HEK293 (cell line): ENCODE measurements around the gene NEUROD4.

Experiments
- CTCF ChIA-PET: fragments of 350-600 bp; formaldehyde crosslinking; extraction: SDS; loops from one replicate; lab custom pipeline; 2021; ENCODE audit warnings: antibody characterized with exemption; lab: Yijun Ruan, JAX
- POLR2A ChIA-PET: fragments of 300-600 bp; formaldehyde crosslinking; extraction: SDS; loops from one replicate; lab custom pipeline; 2020; ENCODE audit warnings: antibody characterized with exemption, inconsistent platforms; lab: Yijun Ruan, JAX
- H3K27ac ChIP-seq: fragments of 200-500 bp; sonication (Bioruptor generic); 2 replicates; pipeline ENCODE4 v1.5.1; 2014; ENCODE audit warnings: low read depth, low read length, control low read depth, inconsistent platforms; ENCODE audit errors: extremely low read depth
- H3K36me3 ChIP-seq, 2 experiments: fragments of 200-500 bp in 1 of 2; sonication (Bioruptor generic) in 1 of 2; 1 replicate in 1 of 2; 2 replicates in 1 of 2; pipeline ENCODE4 v1.5.1; 2014 to 2017; ENCODE audit warnings: inconsistent platforms in 2 of 2, low read length in 2 of 2; ENCODE audit not compliant: control insufficient read depth in 2 of 2, insufficient read depth in 1 of 2
- H3K4me1 ChIP-seq: fragments of 200-500 bp; sonication (Bioruptor generic); 2 replicates; pipeline ENCODE4 v1.5.1; 2014; ENCODE audit warnings: mild to moderate bottlenecking, low read length, inconsistent platforms; ENCODE audit not compliant: control insufficient read depth, insufficient read depth
- H3K4me3 ChIP-seq: 2 replicates; pipeline ENCODE4 v1.5.1; 2011; ENCODE audit warnings: low read depth, mild to moderate bottlenecking, control low read depth, low read length, moderate library complexity
- H3K9me3 ChIP-seq: fragments of 200-500 bp; sonication (Bioruptor generic); 2 replicates; pipeline ENCODE4 v1.5.1; 2014; ENCODE audit warnings: low read depth, low read length, inconsistent platforms; ENCODE audit not compliant: control insufficient read depth, insufficient read depth
- EGR2 ChIP-seq: fragments of 450-650 bp; formaldehyde crosslinking; IDR thresholded peaks from 2 replicates; pipeline ENCODE4 v1.5.1; 2016; ENCODE audit warnings: low read depth, missing biosample characterization, missing genetic modification characterization
- ELK4 ChIP-seq: IDR thresholded peaks from 2 replicates; pipeline ENCODE4 v1.6.1; 2011; ENCODE audit warnings: mild to moderate bottlenecking, low read depth, low read length, borderline replicate concordance
- HOXD13 ChIP-seq: sonication (generic); formaldehyde crosslinking; IDR thresholded peaks from 2 replicates; pipeline ENCODE4 v1.8.0; 2022; ENCODE audit warnings: missing genetic modification reagents, borderline replicate concordance
- INSM2 ChIP-seq: fragments of 450-650 bp; formaldehyde crosslinking; IDR thresholded peaks from 2 replicates; pipeline ENCODE4 v1.5.1; 2016; ENCODE audit warnings: missing biosample characterization, missing genetic modification characterization
- WT1 ChIP-seq: fragments of 450-650 bp; formaldehyde crosslinking; IDR thresholded peaks from 2 replicates; pipeline ENCODE4 v1.5.1; 2016; ENCODE audit warnings: missing biosample characterization, missing genetic modification characterization
- YY2 ChIP-seq: fragments of 450-650 bp; formaldehyde crosslinking; IDR thresholded peaks from 2 replicates; pipeline ENCODE4 v1.5.1; 2016; ENCODE audit warnings: missing biosample characterization, missing genetic modification characterization
- ZBTB17 ChIP-seq: fragments of 450-650 bp; formaldehyde crosslinking; IDR thresholded peaks from 2 replicates; pipeline ENCODE4 v1.5.1; 2016; ENCODE audit warnings: missing biosample characterization, missing genetic modification characterization
- ZFP69B ChIP-seq: fragments of 450-650 bp; formaldehyde crosslinking; IDR thresholded peaks from 2 replicates; pipeline ENCODE4 v1.5.1; 2016; ENCODE audit warnings: missing biosample characterization, missing genetic modification characterization
- ZNF10 ChIP-seq: fragments of 450-650 bp; formaldehyde crosslinking; IDR thresholded peaks from 2 replicates; pipeline ENCODE4 v1.5.1; 2017; ENCODE audit warnings: missing biosample characterization, missing genetic modification characterization
- ZNF148 ChIP-seq: fragments of 450-650 bp; formaldehyde crosslinking; IDR thresholded peaks from 2 replicates; pipeline ENCODE4 v1.5.0; 2017; ENCODE audit warnings: missing biosample characterization, missing genetic modification characterization, borderline replicate concordance
- ZNF239 ChIP-seq: fragments of 450-650 bp; formaldehyde crosslinking; IDR thresholded peaks from 2 replicates; pipeline ENCODE4 v1.5.1; 2016; ENCODE audit warnings: missing biosample characterization, missing genetic modification characterization
- ZNF248 ChIP-seq: fragments of 450-650 bp; formaldehyde crosslinking; IDR thresholded peaks from 2 replicates; pipeline ENCODE4 v1.5.1; 2017; ENCODE audit warnings: missing biosample characterization, missing genetic modification characterization
- ZNF324 ChIP-seq: fragments of 450-650 bp; formaldehyde crosslinking; IDR thresholded peaks from 2 replicates; pipeline ENCODE4 v1.5.1; 2016; ENCODE audit warnings: missing biosample characterization, missing genetic modification characterization
- ZNF394 ChIP-seq: fragments of 450-650 bp; formaldehyde crosslinking; IDR thresholded peaks from 2 replicates; pipeline ENCODE4 v1.5.1; 2016; ENCODE audit warnings: missing biosample characterization, missing genetic modification characterization, mild to moderate bottlenecking, moderate library complexity, borderline replicate concordance
- ZNF398 ChIP-seq: fragments of 450-650 bp; formaldehyde crosslinking; IDR thresholded peaks from 2 replicates; pipeline ENCODE4 v1.5.1; 2017; ENCODE audit warnings: missing biosample characterization, missing genetic modification characterization
- ZNF488 ChIP-seq: fragments of 450-650 bp; formaldehyde crosslinking; IDR thresholded peaks from 2 replicates; pipeline ENCODE4 v1.5.1; 2016; ENCODE audit warnings: missing biosample characterization, missing genetic modification characterization
- ZNF513 ChIP-seq: fragments of 450-650 bp; IDR thresholded peaks from 2 replicates; pipeline ENCODE4 v1.5.1; 2018; ENCODE audit warnings: missing biosample characterization, missing genetic modification characterization
- ZNF521 ChIP-seq: fragments of 450-650 bp; formaldehyde crosslinking; IDR thresholded peaks from 2 replicates; pipeline ENCODE4 v1.5.1; 2017; ENCODE audit warnings: missing biosample characterization, mild to moderate bottlenecking, missing genetic modification characterization
- ZNF530 ChIP-seq: fragments of 450-650 bp; formaldehyde crosslinking; IDR thresholded peaks from 2 replicates; pipeline ENCODE4 v1.5.1; 2016; ENCODE audit warnings: low read depth, missing biosample characterization, missing genetic modification characterization
- ZNF558 ChIP-seq: fragments of 450-650 bp; formaldehyde crosslinking; IDR thresholded peaks from 2 replicates; pipeline ENCODE4 v1.5.1; 2016; ENCODE audit warnings: missing biosample characterization, missing genetic modification characterization
- ZNF580 ChIP-seq: fragments of 450-650 bp; formaldehyde crosslinking; IDR thresholded peaks from 2 replicates; pipeline ENCODE4 v1.5.1; 2016; ENCODE audit warnings: missing biosample characterization, missing genetic modification characterization
- ZNF585B ChIP-seq: fragments of 450-650 bp; formaldehyde crosslinking; IDR thresholded peaks from 2 replicates; pipeline ENCODE4 v1.5.1; 2016; ENCODE audit warnings: missing biosample characterization, missing genetic modification characterization
- ZNF621 ChIP-seq: fragments of 450-650 bp; formaldehyde crosslinking; IDR thresholded peaks from 2 replicates; pipeline ENCODE4 v1.5.1; 2017; ENCODE audit warnings: missing biosample characterization, missing genetic modification characterization
- ZNF654 ChIP-seq: fragments of 450-650 bp; formaldehyde crosslinking; IDR thresholded peaks from 2 replicates; pipeline ENCODE4 v1.5.1; 2016; ENCODE audit warnings: low read depth, missing biosample characterization, missing genetic modification characterization
- ZNF664 ChIP-seq: fragments of 450-650 bp; formaldehyde crosslinking; IDR thresholded peaks from 2 replicates; pipeline ENCODE4 v1.5.1; 2016; ENCODE audit warnings: missing biosample characterization, missing genetic modification characterization
- ZSCAN30 ChIP-seq: fragments of 450-650 bp; IDR thresholded peaks from 2 replicates; pipeline ENCODE4 v1.5.1; 2018; ENCODE audit warnings: missing biosample characterization, mild to moderate bottlenecking, missing genetic modification characterization, moderate library complexity

Gene NEUROD4

GRCh38 chr12:55044135-55044534 is 24.4 kb downstream of the NEUROD4 start:
- Histone ChIP-seq H3K9me3 (no peaks in the 10 kb centered on the region), H3K36me3 (no peaks in the 10 kb centered on the region), H3K4me3 (no peak overlapping the region), H3K27ac (no peak overlapping the region), H3K4me1 (no peaks in the 10 kb centered on the region)
- TF ChIP-seq ZNF10 (tag by site-specific recombination) (no peak), ZNF580 (no peak), INSM2 (tag by site-specific recombination) (no peak), ZNF324 (tag by site-specific recombination) (no peak), ZSCAN30 (tag by site-specific recombination) (no peak), ZNF398 (no peak), ZNF664 (tag by site-specific recombination) (no peak), ZNF394 (tag by site-specific recombination) (no peak), ZNF513 (tag by site-specific recombination) (no peak), WT1 (no peak), ZNF239 (no peak), ZNF148 (tag by site-specific recombination) (no peak), ZNF558 (tag by site-specific recombination) (no peak), ZFP69B (tag by site-specific recombination) (no peak)
- CTCF ChIA-PET: interaction anchor here (0.5 to 2.6 kb wide), 4 partner anchors 24 to 51 kb away, joined by 3 to 11 read pairs (median 4); no protein-coding TSS in a partner anchor
- POLR2A ChIA-PET: no interaction called here

- ChIA-PET CTCF (interaction anchor here (1.2 to 2.6 kb wide), 5 partner anchors 18 to 451 kb away, joined by 3 to 12 read pairs (median 5); no protein-coding TSS in a partner anchor), POLR2A (no interaction called here)
- no peak overlapping the region for H3K27ac ChIP-seq
- no peaks in the 10 kb centered on the region for H3K36me3 ChIP-seq
- H3K4me3 ChIP-seq: no peak overlapping the region
- H3K4me1 ChIP-seq: no peaks in the 10 kb centered on the region
- no peak for TF ChIP-seq ZNF654 (tag by site-specific recombination)
- TF ChIP-seq HOXD13 (CRISPR knock-in tag): no peak
- no peak for TF ChIP-seq ZNF530 (tag by site-specific recombination)
- no peak for TF ChIP-seq ZNF488 (tag by site-specific recombination)
- TF ChIP-seq ELK4: no peak
- TF ChIP-seq ZBTB17 (tag by site-specific recombination): no peak
- TF ChIP-seq ZNF585B: no peak
- no peak for TF ChIP-seq ZNF248
- no peak for TF ChIP-seq ZNF324 (tag by site-specific recombination)
- TF ChIP-seq ZNF621: no peak
- no peak for TF ChIP-seq ZFP69B (tag by site-specific recombination)
- TF ChIP-seq ZNF521 (tag by site-specific recombination): no peak
- TF ChIP-seq EGR2: no peak
- TF ChIP-seq YY2 (tag by site-specific recombination): no peak
- no peaks in the 10 kb centered on the region for H3K9me3 ChIP-seq
Observed at GRCh38 chr12:55049676-55050075, 29.9 kb downstream of the NEUROD4 start.
